ENCODE results near the gene OGN.

Gene OGN

GRCh38 chr9:92405818-92406217 is 1.4 kb upstream of the OGN start:
- peak overlapping the region; percentile 62 for H3K27ac ChIP-seq (ENCODE audit: low read depth, low read length, severe bottlenecking)
- WGBS, 2 experiments (ENCODE audit: insufficient coverage in 2 of 2) = 85 to 89% methylated on average over 3 to 4 of the region's 4 CpGs
- H3K9me3 ChIP-seq (ENCODE audit: control insufficient read depth, low read length) = no peaks in the 10 kb centered on the region

GRCh38 chr9:92402826-92403745 is 1.3 kb downstream of the OGN start:
- no peak overlapping the region for H3K27ac ChIP-seq (ENCODE audit: low read depth, low read length, severe bottlenecking)
- H3K36me3 ChIP-seq (ENCODE audit: control insufficient read depth, insufficient read depth, low read length) = no peaks in the 10 kb centered on the region
- H3K4me3 ChIP-seq (ENCODE audit: extremely low read depth, insufficient read depth, low read length, poor library complexity, severe bottlenecking) = no peak overlapping the region
- no peaks in the 10 kb centered on the region for H3K9me3 ChIP-seq (ENCODE audit: control insufficient read depth, low read length)
- WGBS, 2 experiments (ENCODE audit: insufficient coverage in 2 of 2) = 67 to 100% methylated on average over 1 to 2 of the region's 5 CpGs
- H3K4me1 ChIP-seq (ENCODE audit: control insufficient read depth, insufficient read depth, low read length, poor library complexity, severe bottlenecking) = peaks cover 9% of the 10 kb centered on the region

More at GRCh38 chr9:92405818-92406217, 1.4 kb upstream of the OGN start:
- Histone ChIP-seq H3K4me1 (ENCODE audit: control insufficient read depth, insufficient read depth, low read length, poor library complexity, severe bottlenecking) (peaks cover 9% of the 10 kb centered on the region), H3K4me3 (ENCODE audit: extremely low read depth, insufficient read depth, low read length, poor library complexity, severe bottlenecking) (no peak overlapping the region), H3K36me3 (ENCODE audit: control insufficient read depth, insufficient read depth, low read length) (no peaks in the 10 kb centered on the region)

GRCh38 chr9:92402360-92402759 is 2.0 kb downstream of the OGN start:
- H3K4me1 ChIP-seq (ENCODE audit: control insufficient read depth, insufficient read depth, low read length, poor library complexity, severe bottlenecking) = peaks cover 9% of the 10 kb centered on the region
- WGBS, 2 experiments (ENCODE audit: insufficient coverage in 2 of 2) = 60% methylated on average over 1 of the region's 1 CpG; no CpG with 5 or more reads in 1 of the 2 experiments
- no peak overlapping the region for H3K4me3 ChIP-seq (ENCODE audit: extremely low read depth, insufficient read depth, low read length, poor library complexity, severe bottlenecking)
- no peak overlapping the region for H3K27ac ChIP-seq (ENCODE audit: low read depth, low read length, severe bottlenecking)
- H3K36me3 ChIP-seq (ENCODE audit: control insufficient read depth, insufficient read depth, low read length) = no peaks in the 10 kb centered on the region
- H3K9me3 ChIP-seq (ENCODE audit: control insufficient read depth, low read length) = no peaks in the 10 kb centered on the region

GRCh38 chr9:92397853-92398252 is 6.5 kb downstream of the OGN start:
- 94 to 100% methylated on average over 2 to 3 of the region's 3 CpGs for WGBS, 2 experiments (ENCODE audit: insufficient coverage in 2 of 2)
- no peak overlapping the region for H3K4me3 ChIP-seq (ENCODE audit: extremely low read depth, insufficient read depth, low read length, poor library complexity, severe bottlenecking)

GRCh38 chr9:92395617-92396016 is 8.8 kb downstream of the OGN start:
- Histone ChIP-seq H3K27ac (ENCODE audit: low read depth, low read length, severe bottlenecking) (no peak overlapping the region), H3K4me1 (ENCODE audit: control insufficient read depth, insufficient read depth, low read length, poor library complexity, severe bottlenecking) (no peaks in the 10 kb centered on the region), H3K9me3 (ENCODE audit: control insufficient read depth, low read length) (no peaks in the 10 kb centered on the region), H3K36me3 (ENCODE audit: control insufficient read depth, insufficient read depth, low read length) (no peaks in the 10 kb centered on the region), H3K4me3 (ENCODE audit: extremely low read depth, insufficient read depth, low read length, poor library complexity, severe bottlenecking) (no peak overlapping the region)
- 100% methylated on average over 1 of the region's 1 CpG; no CpG with 5 or more reads in 1 of the 2 experiments for WGBS, 2 experiments (ENCODE audit: insufficient coverage in 2 of 2)

More at GRCh38 chr9:92397853-92398252, 6.5 kb downstream of the OGN start:
- Histone ChIP-seq H3K36me3 (ENCODE audit: control insufficient read depth, insufficient read depth, low read length) (no peaks in the 10 kb centered on the region), H3K9me3 (ENCODE audit: control insufficient read depth, low read length) (no peaks in the 10 kb centered on the region), H3K4me1 (ENCODE audit: control insufficient read depth, insufficient read depth, low read length, poor library complexity, severe bottlenecking) (no peaks in the 10 kb centered on the region), H3K27ac (ENCODE audit: low read depth, low read length, severe bottlenecking) (no peak overlapping the region)

- Histone ChIP-seq H3K4me3 (ENCODE audit: extremely low read depth, insufficient read depth, low read length, poor library complexity, severe bottlenecking) (no peak overlapping the region), H3K27ac (ENCODE audit: low read depth, low read length, severe bottlenecking) (no peak overlapping the region), H3K36me3 (ENCODE audit: control insufficient read depth, insufficient read depth, low read length) (no peaks in the 10 kb centered on the region), H3K9me3 (ENCODE audit: control insufficient read depth, low read length) (no peaks in the 10 kb centered on the region), H3K4me1 (ENCODE audit: control insufficient read depth, insufficient read depth, low read length, poor library complexity, severe bottlenecking) (no peaks in the 10 kb centered on the region)
- no CpG with 5 or more reads among the region's 1 CpG for WGBS, 2 experiments (ENCODE audit: insufficient coverage in 2 of 2)
Observed at GRCh38 chr9:92393686-92394085, 10.7 kb downstream of the OGN start.

- H3K4me3 ChIP-seq (ENCODE audit: extremely low read depth, insufficient read depth, low read length, poor library complexity, severe bottlenecking) = no peak overlapping the region
- H3K27ac ChIP-seq (ENCODE audit: low read depth, low read length, severe bottlenecking) = no peak overlapping the region
- H3K4me1 ChIP-seq (ENCODE audit: control insufficient read depth, insufficient read depth, low read length, poor library complexity, severe bottlenecking) = no peaks in the 10 kb centered on the region
- H3K9me3 ChIP-seq (ENCODE audit: control insufficient read depth, low read length) = no peaks in the 10 kb centered on the region
- no peaks in the 10 kb centered on the region for H3K36me3 ChIP-seq (ENCODE audit: control insufficient read depth, insufficient read depth, low read length)
- no CpG with 5 or more reads among the region's 2 CpGs for WGBS, 2 experiments (ENCODE audit: insufficient coverage in 2 of 2)
Observed at GRCh38 chr9:92392690-92393089, 11.7 kb downstream of the OGN start.

GRCh38 chr9:92385953-92386352 is 18.4 kb downstream of the OGN start:
- WGBS, 2 experiments (ENCODE audit: insufficient coverage in 2 of 2) = 92 to 100% methylated on average over 3 to 4 of the region's 4 CpGs
- no peak overlapping the region for H3K27ac ChIP-seq (ENCODE audit: low read depth, low read length, severe bottlenecking)

GRCh38 chr9:92385477-92385876 is 18.9 kb downstream of the OGN start:
- H3K36me3 ChIP-seq (ENCODE audit: control insufficient read depth, insufficient read depth, low read length) = peaks cover 4% of the 10 kb centered on the region
- 90 to 91% methylated on average over 5 to 6 of the region's 6 CpGs for WGBS, 2 experiments (ENCODE audit: insufficient coverage in 2 of 2)
- no peak overlapping the region for H3K27ac ChIP-seq (ENCODE audit: low read depth, low read length, severe bottlenecking)
- peaks cover 3% of the 10 kb centered on the region for H3K4me1 ChIP-seq (ENCODE audit: control insufficient read depth, insufficient read depth, low read length, poor library complexity, severe bottlenecking)
- H3K9me3 ChIP-seq (ENCODE audit: control insufficient read depth, low read length) = no peaks in the 10 kb centered on the region
- no peak overlapping the region for H3K4me3 ChIP-seq (ENCODE audit: extremely low read depth, insufficient read depth, low read length, poor library complexity, severe bottlenecking)

More at GRCh38 chr9:92385953-92386352, 18.4 kb downstream of the OGN start:
- H3K9me3 ChIP-seq (ENCODE audit: control insufficient read depth, low read length) = no peaks in the 10 kb centered on the region
- H3K36me3 ChIP-seq (ENCODE audit: control insufficient read depth, insufficient read depth, low read length) = peaks cover 4% of the 10 kb centered on the region
- no peak overlapping the region for H3K4me3 ChIP-seq (ENCODE audit: extremely low read depth, insufficient read depth, low read length, poor library complexity, severe bottlenecking)
- H3K4me1 ChIP-seq (ENCODE audit: control insufficient read depth, insufficient read depth, low read length, poor library complexity, severe bottlenecking) = no peaks in the 10 kb centered on the region

GRCh38 chr9:92385001-92385400 is 19.4 kb downstream of the OGN start:
- Histone ChIP-seq H3K4me1 (ENCODE audit: control insufficient read depth, insufficient read depth, low read length, poor library complexity, severe bottlenecking) (peaks cover 8% of the 10 kb centered on the region), H3K9me3 (ENCODE audit: control insufficient read depth, low read length) (no peaks in the 10 kb centered on the region), H3K4me3 (ENCODE audit: extremely low read depth, insufficient read depth, low read length, poor library complexity, severe bottlenecking) (no peak overlapping the region), H3K27ac (ENCODE audit: low read depth, low read length, severe bottlenecking) (no peak overlapping the region), H3K36me3 (ENCODE audit: control insufficient read depth, insufficient read depth, low read length) (peaks cover 4% of the 10 kb centered on the region)
- 50 to 79% methylated on average over 2 of the region's 3 CpGs for WGBS, 2 experiments (ENCODE audit: insufficient coverage in 2 of 2)

- no CpG with 5 or more reads among the region's 1 CpG for WGBS, 2 experiments (ENCODE audit: insufficient coverage in 2 of 2)
- Histone ChIP-seq H3K4me3 (ENCODE audit: extremely low read depth, insufficient read depth, low read length, poor library complexity, severe bottlenecking) (no peak overlapping the region), H3K36me3 (ENCODE audit: control insufficient read depth, insufficient read depth, low read length) (peaks cover 4% of the 10 kb centered on the region), H3K27ac (ENCODE audit: low read depth, low read length, severe bottlenecking) (no peak overlapping the region), H3K4me1 (ENCODE audit: control insufficient read depth, insufficient read depth, low read length, poor library complexity, severe bottlenecking) (peaks cover 13% of the 10 kb centered on the region), H3K9me3 (ENCODE audit: control insufficient read depth, low read length) (no peaks in the 10 kb centered on the region)
Observed at GRCh38 chr9:92384375-92384774, 20.0 kb downstream of the OGN start.
